Caco-2 (cell line): ENCODE measurements around the gene SERINC5. TPM values are rescaled to one million over a fixed set of nuclear protein-coding genes. Genes with fewer than 3 reads are reported as not detected.

Experiments
- BruUV-seq: library from RNA; stranded (reverse); fragments of 400-500 nt; replicated peaks from 2 replicates; lab custom pipeline; 2021; lab: Mats Ljungman, UMichigan
- CTCF ChIA-PET: fragments of 300-600 bp; sonication (Branson Sonifier 250); formaldehyde crosslinking; loops from one replicate; lab custom pipeline; 2022; ENCODE audit warnings: antibody characterized with exemption; lab: Charles Lee
- POLR2A ChIA-PET: fragments of 300-600 bp; sonication (Branson Sonifier 250); formaldehyde crosslinking; loops from one replicate; lab custom pipeline; 2022; ENCODE audit warnings: antibody characterized with exemption; lab: Charles Lee
- DNase-seq, 2 experiments: peaks; one replicate each; pipeline versions ENCODE4 v3.0.0 to v3.0.0-alpha.2; 2020 to 2022
- H3K27me3 ChIP-seq: replicated peaks from 2 replicates; pipeline ENCODE4 v1.6.0; 2011; ENCODE audit warnings: low read length; ENCODE audit not compliant: control insufficient read depth, insufficient read depth
- H3K36me3 ChIP-seq: 2 replicates; pipeline ENCODE4 v1.5.1; 2011; ENCODE audit warnings: low read length; ENCODE audit not compliant: control insufficient read depth, insufficient read depth
- H3K4me1 ChIP-seq: fragments of 250-450 bp; sonication (Bioruptor Pico); 2 replicates; pipeline ENCODE4 v1.5.1; 2020; ENCODE audit warnings: mild to moderate bottlenecking
- H3K4me3 ChIP-seq: 2 replicates; pipeline ENCODE4 v1.5.1; 2011; ENCODE audit warnings: low read depth, mild to moderate bottlenecking, control low read depth, low read length
- H3K9me3 ChIP-seq: fragments of 250-450 bp; sonication (Bioruptor Pico); 2 replicates; pipeline ENCODE4 v1.5.1; 2020; ENCODE audit warnings: mild to moderate bottlenecking, moderate library complexity
- H3K27ac Mint-ChIP-seq: one replicate; pipeline ENCODE4 v1.8.0; 2022; ENCODE audit warnings: mixed read lengths; ENCODE audit not compliant: unreplicated experiment
- H3K27me3 Mint-ChIP-seq: one replicate; pipeline ENCODE4 v1.8.0; 2022; ENCODE audit warnings: mixed read lengths; ENCODE audit not compliant: insufficient read depth, unreplicated experiment
- H3K36me3 Mint-ChIP-seq: one replicate; pipeline ENCODE4 v1.8.0; 2022; ENCODE audit warnings: mild to moderate bottlenecking, mixed read lengths; ENCODE audit not compliant: insufficient read depth, unreplicated experiment
- H3K4me1 Mint-ChIP-seq: one replicate; pipeline ENCODE4 v1.8.0; 2022; ENCODE audit warnings: low read depth, mixed read lengths; ENCODE audit not compliant: unreplicated experiment
- H3K4me3 Mint-ChIP-seq: one replicate; pipeline ENCODE4 v1.8.0; 2022; ENCODE audit warnings: mild to moderate bottlenecking, moderate library complexity, mixed read lengths; ENCODE audit not compliant: unreplicated experiment
- H3K9me3 Mint-ChIP-seq: one replicate; pipeline ENCODE4 v1.8.0; 2022; ENCODE audit warnings: mixed read lengths; ENCODE audit not compliant: unreplicated experiment
- intact Hi-C: fragments of 100-400 bp; cut with micrococcal nuclease; formaldehyde crosslinking; loops from one replicate; pipeline ENCODE4 v1.10.0; 2022; ENCODE audit not compliant: unreplicated experiment
- total RNA-seq: library from RNA; stranded (reverse); gene quantifications from 2 replicates; pipeline ENCODE4 v1.2.3, GENCODE V29; 2022
- TF ChIP-seq, protein P1 (sequence below), 2 experiments: fragments of 200-600 bp in 1 of 2; IDR thresholded peaks; 1 replicate in 1 of 2; 2 replicates in 1 of 2; pipeline versions ENCODE4 v1.5.1 to v1.8.0; 2011 to 2022; ENCODE audit warnings: antibody characterized with exemption in 1 of 2, control low read depth in 1 of 2, inconsistent platforms in 1 of 2, low read depth in 1 of 2, low read length in 1 of 2, mild to moderate bottlenecking in 1 of 2, moderate library complexity in 1 of 2; ENCODE audit not compliant: insufficient read depth in 1 of 2, severe bottlenecking in 1 of 2, unreplicated experiment in 1 of 2

SERINC5 gene
- total RNA-seq, 1 experiment from 2014 or later: 225 TPM

DNA sequence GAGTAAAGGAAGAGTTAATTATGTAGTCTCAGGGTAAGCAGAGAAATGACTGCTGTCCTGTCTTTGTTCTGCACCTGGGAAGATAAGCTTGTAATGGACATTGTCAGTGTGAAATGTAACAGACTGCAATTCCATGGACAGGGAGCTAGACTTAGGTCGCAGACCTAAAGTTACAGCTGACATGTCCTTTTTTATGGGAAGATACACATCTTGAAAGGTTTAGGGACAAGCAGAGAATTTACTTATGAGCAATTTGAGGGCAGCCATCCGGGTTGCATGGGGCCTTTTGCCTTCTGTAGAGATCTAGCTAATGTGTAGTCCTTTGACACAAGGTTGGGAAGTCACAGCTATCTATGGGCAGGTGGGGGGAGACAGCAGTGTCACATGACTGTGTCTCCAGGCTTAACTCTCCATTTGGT is 85.7 kb downstream of the SERINC5 start:
- no peaks in the 10 kb centered on the region for H3K9me3 ChIP-seq
- DNase-seq: peak; percentile 58 to 66
- BruUV-seq: no TSS peak
- H3K27me3 ChIP-seq: no peaks in the 10 kb centered on the region
- peaks cover 7% of the 10 kb centered on the region for H3K36me3 ChIP-seq
- Mint-ChIP-seq H3K4me1 (peaks cover 67% of the 10 kb centered on the region), H3K27ac (peak overlapping the region; percentile 56), H3K36me3 (peaks cover 95% of the 10 kb centered on the region), H3K27me3 (no peaks in the 10 kb centered on the region), H3K9me3 (no peaks in the 10 kb centered on the region), H3K4me3 (no peak overlapping the region)
- intact Hi-C loops: loop anchor here (1.0 kb wide), 2 partner anchors 11 to 76 kb away; no protein-coding TSS in a partner anchor
- ChIA-PET CTCF (interaction anchor here (1.0 kb wide), 2 partner anchors 12 to 79 kb away, joined by 3 to 4 read pairs; no protein-coding TSS in a partner anchor), POLR2A (interaction anchor here (1.1 kb wide), 1 partner anchor 14 kb away, joined by 3 read pairs; no protein-coding TSS in a partner anchor)
- H3K4me3 ChIP-seq: no peak overlapping the region
- H3K4me1 ChIP-seq: peaks cover 51% of the 10 kb centered on the region
- TF ChIP-seq, protein P1, sequence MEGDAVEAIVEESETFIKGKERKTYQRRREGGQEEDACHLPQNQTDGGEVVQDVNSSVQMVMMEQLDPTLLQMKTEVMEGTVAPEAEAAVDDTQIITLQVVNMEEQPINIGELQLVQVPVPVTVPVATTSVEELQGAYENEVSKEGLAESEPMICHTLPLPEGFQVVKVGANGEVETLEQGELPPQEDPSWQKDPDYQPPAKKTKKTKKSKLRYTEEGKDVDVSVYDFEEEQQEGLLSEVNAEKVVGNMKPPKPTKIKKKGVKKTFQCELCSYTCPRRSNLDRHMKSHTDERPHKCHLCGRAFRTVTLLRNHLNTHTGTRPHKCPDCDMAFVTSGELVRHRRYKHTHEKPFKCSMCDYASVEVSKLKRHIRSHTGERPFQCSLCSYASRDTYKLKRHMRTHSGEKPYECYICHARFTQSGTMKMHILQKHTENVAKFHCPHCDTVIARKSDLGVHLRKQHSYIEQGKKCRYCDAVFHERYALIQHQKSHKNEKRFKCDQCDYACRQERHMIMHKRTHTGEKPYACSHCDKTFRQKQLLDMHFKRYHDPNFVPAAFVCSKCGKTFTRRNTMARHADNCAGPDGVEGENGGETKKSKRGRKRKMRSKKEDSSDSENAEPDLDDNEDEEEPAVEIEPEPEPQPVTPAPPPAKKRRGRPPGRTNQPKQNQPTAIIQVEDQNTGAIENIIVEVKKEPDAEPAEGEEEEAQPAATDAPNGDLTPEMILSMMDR (IDR thresholded peaks at IDR 0.05; ENCODE audit: insufficient read depth in 1 of 2, low read depth in 1 of 2, low read length in 1 of 2, severe bottlenecking in 1 of 2, unreplicated experiment in 1 of 2): no peak

DNA sequence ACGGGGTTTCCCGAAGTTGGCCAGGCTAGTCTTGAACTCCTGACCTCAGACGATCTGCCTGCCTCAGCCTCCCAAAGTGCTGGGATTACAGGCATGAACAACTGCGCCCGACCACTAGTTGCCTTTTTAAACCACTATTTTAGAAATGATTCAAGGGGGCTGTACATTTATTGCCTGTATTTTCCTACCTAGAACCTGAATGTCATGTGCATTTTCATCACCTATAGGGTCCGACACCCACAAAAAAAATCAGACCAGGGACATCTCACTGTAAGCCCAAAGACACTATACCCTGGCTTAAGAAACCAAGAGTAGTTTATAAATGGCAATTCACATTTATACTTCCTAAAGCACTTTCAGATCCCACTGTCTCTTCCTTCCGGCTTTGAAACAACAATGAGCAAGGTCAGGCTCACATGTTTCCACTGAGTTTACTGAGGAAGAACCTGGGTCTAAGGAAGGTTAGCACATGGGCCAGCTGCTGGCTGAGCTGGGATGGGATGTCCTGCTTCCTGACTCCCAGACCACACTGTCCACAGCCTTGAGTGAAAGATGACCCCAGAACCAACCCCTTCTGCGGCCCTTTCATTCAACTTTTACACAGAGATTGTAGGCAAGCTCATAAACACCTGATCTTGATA is 87.3 kb downstream of the SERINC5 start:
- peaks cover 69% of the 10 kb centered on the region for H3K4me1 Mint-ChIP-seq
- Histone ChIP-seq H3K9me3 (no peaks in the 10 kb centered on the region), H3K4me3 (no peak overlapping the region), H3K36me3 (peaks cover 5% of the 10 kb centered on the region), H3K27me3 (no peaks in the 10 kb centered on the region), H3K4me1 (peaks cover 56% of the 10 kb centered on the region)
- H3K4me3 Mint-ChIP-seq: no peak overlapping the region
- CTCF ChIA-PET: no interaction called here
- H3K36me3 Mint-ChIP-seq: peaks cover 96% of the 10 kb centered on the region
- TF ChIP-seq, protein P1 (IDR thresholded peaks at IDR 0.05; ENCODE audit: insufficient read depth in 1 of 2, low read depth in 1 of 2, low read length in 1 of 2, severe bottlenecking in 1 of 2, unreplicated experiment in 1 of 2): no peak
- no TSS peak for BruUV-seq
- H3K27me3 Mint-ChIP-seq: no peaks in the 10 kb centered on the region
- peaks cover 3% of the 10 kb centered on the region for H3K9me3 Mint-ChIP-seq
- POLR2A ChIA-PET: no interaction called here
- intact Hi-C loops: loop anchor here (5.0 kb wide), 1 partner anchor 89 kb away; the partner anchor contains the start of gene SERINC5
- peak overlapping the region; percentile 41 for H3K27ac Mint-ChIP-seq
- DNase-seq: no peak

DNA sequence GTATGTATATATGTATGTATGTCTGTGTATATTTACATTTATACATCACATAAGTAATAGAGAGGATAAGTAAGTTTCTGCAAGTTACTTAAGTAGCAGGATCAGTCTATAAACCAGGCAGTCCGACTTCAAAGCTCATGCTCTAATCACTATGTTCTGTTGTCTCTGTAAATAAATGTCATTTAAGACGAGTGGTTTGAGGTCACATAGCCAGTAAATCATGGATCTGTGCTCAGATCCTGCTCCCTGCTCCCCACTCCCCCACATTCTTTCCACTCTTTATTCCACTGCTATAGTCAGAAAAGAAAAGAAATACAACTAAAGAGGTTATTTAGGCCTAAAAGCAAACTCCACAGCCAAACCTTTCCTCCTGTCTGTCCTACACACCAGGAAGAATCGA is 90.4 kb downstream of the SERINC5 start:
- Histone ChIP-seq H3K4me3 (no peak overlapping the region), H3K36me3 (peaks cover 7% of the 10 kb centered on the region; the same call in 1 of the 2 replicates), H3K4me1 (peaks cover 47% of the 10 kb centered on the region), H3K9me3 (no peaks in the 10 kb centered on the region; the same call in 1 of the 2 replicates), H3K27me3 (no peaks in the 10 kb centered on the region)
- H3K9me3 Mint-ChIP-seq: peaks cover 12% of the 10 kb centered on the region
- peaks cover 66% of the 10 kb centered on the region for H3K4me1 Mint-ChIP-seq
- POLR2A ChIA-PET: interaction anchor here (0.5 to 1.6 kb wide), 4 partner anchors 17 to 92 kb away, joined by 4 to 5 read pairs (median 4); partner anchors contain the start of gene SERINC5
- TF ChIP-seq, protein P1 (IDR thresholded peaks at IDR 0.05; ENCODE audit: insufficient read depth in 1 of 2, low read depth in 1 of 2, low read length in 1 of 2, severe bottlenecking in 1 of 2, unreplicated experiment in 1 of 2): no peak
- peak overlapping the region; percentile 70 for H3K27ac Mint-ChIP-seq
- intact Hi-C loops: loop anchor here (1.0 to 5.0 kb wide), 5 partner anchors 19 to 92 kb away; partner anchors contain the start of gene SERINC5
- H3K36me3 Mint-ChIP-seq: peaks cover 100% of the 10 kb centered on the region
- no TSS peak for BruUV-seq
- H3K27me3 Mint-ChIP-seq: no peaks in the 10 kb centered on the region
- peak; percentile 60 to 64 for DNase-seq
- peak overlapping the region; percentile 27 for H3K4me3 Mint-ChIP-seq
- CTCF ChIA-PET: interaction anchor here (0.5 to 2.4 kb wide), 4 partner anchors 39 to 90 kb away, joined by 5 to 15 read pairs (median 8); partner anchors contain the start of gene SERINC5
